ENCODE measurements around the gene CTDSP1. TPM values are rescaled to one million over a fixed set of nuclear protein-coding genes. Genes with fewer than 3 reads are reported as not detected.

Gene CTDSP1
- total RNA-seq, 1 experiment from 2014 or later, result 52.3 TPM

GRCh38 chr2:218393750-218394290, 5.8 kb upstream of the CTDSP1 start:
- H3K56ac ChIP-seq (ENCODE audit: insufficient read length, low read depth, low read length), result no peak overlapping the region
- no peaks in the 10 kb centered on the region for H3K36me3 Mint-ChIP-seq (ENCODE audit: insufficient read depth in 1 of 3, low read depth in 3 of 3)
- no peak overlapping the region for H2AK5ac ChIP-seq (ENCODE audit: insufficient read length, low read length)
- H3K9me3 Mint-ChIP-seq, result no peaks in the 10 kb centered on the region; a peak in 1 of 5 replicates
- no peaks in the 10 kb centered on the region; the same call in 1 of the 2 replicates for H3K4me1 ChIP-seq (ENCODE audit: insufficient read depth, low read length)
- H2AFZ ChIP-seq (ENCODE audit: low read length), result no peak overlapping the region
- no peak overlapping the region for H3K23ac ChIP-seq (ENCODE audit: insufficient read length, low read depth, low read length)
- H3K79me1 ChIP-seq (ENCODE audit: insufficient read depth, low read depth, low read length, poor library complexity, severe bottlenecking), result no peaks in the 10 kb centered on the region
- peak overlapping the region in 1 of 3 experiments; percentile 44; a peak in 1 of 7 replicates for H3K27ac Mint-ChIP-seq
- no peak overlapping the region for H2BK120ac ChIP-seq (ENCODE audit: low read depth, low read length, poor library complexity, severe bottlenecking)
- no peak overlapping the region for H2BK15ac ChIP-seq (ENCODE audit: low read depth, low read length)
- no peak overlapping the region for H4K5ac ChIP-seq (ENCODE audit: insufficient read length, low read depth, low read length)
- no peak overlapping the region for H4K91ac ChIP-seq (ENCODE audit: insufficient read length, low read depth, low read length)
- peaks cover 41% of the 10 kb centered on the region for H3K27me3 Mint-ChIP-seq (ENCODE audit: low read depth)
- no peak overlapping the region for H3K9ac ChIP-seq (ENCODE audit: extremely low read depth, insufficient read length, low read length)
- no peak overlapping the region for H3K27ac ChIP-seq (ENCODE audit: insufficient read length, low read depth, low read length)
- no peak overlapping the region for H3K14ac ChIP-seq (ENCODE audit: insufficient read depth, low read length)
- no peak overlapping the region for H3K4me2 ChIP-seq (ENCODE audit: insufficient read depth, insufficient read length, low read length)
- no peaks in the 10 kb centered on the region for H3K9me3 ChIP-seq (ENCODE audit: control insufficient read depth, low read depth, low read length)
- H4K8ac ChIP-seq (replicated peaks; ENCODE audit: insufficient read length, low read depth, low read length), result no peak overlapping the region
- no peak overlapping the region for H3K18ac ChIP-seq (ENCODE audit: insufficient read length, low read depth, low read length)
- peaks cover 28% of the 10 kb centered on the region for H3K23me2 ChIP-seq (ENCODE audit: insufficient read length, low read depth, low read length, poor library complexity, severe bottlenecking)
- no CpG with 5 or more reads among the region's 8 CpGs for WGBS (ENCODE audit: extremely low coverage, insufficient read length, low lambda C conversion rate)
- H2BK12ac ChIP-seq (ENCODE audit: insufficient read length, low read depth, low read length), result no peak overlapping the region
- H2BK5ac ChIP-seq (ENCODE audit: insufficient read length, low read length), result no peak overlapping the region
- H3T11ph ChIP-seq (ENCODE audit: low read length), result no peak overlapping the region
- peaks cover 26 to 45% of the 10 kb centered on the region in 2 experiments for H3K4me1 Mint-ChIP-seq
- TF ChIP-seq, protein P1, sequence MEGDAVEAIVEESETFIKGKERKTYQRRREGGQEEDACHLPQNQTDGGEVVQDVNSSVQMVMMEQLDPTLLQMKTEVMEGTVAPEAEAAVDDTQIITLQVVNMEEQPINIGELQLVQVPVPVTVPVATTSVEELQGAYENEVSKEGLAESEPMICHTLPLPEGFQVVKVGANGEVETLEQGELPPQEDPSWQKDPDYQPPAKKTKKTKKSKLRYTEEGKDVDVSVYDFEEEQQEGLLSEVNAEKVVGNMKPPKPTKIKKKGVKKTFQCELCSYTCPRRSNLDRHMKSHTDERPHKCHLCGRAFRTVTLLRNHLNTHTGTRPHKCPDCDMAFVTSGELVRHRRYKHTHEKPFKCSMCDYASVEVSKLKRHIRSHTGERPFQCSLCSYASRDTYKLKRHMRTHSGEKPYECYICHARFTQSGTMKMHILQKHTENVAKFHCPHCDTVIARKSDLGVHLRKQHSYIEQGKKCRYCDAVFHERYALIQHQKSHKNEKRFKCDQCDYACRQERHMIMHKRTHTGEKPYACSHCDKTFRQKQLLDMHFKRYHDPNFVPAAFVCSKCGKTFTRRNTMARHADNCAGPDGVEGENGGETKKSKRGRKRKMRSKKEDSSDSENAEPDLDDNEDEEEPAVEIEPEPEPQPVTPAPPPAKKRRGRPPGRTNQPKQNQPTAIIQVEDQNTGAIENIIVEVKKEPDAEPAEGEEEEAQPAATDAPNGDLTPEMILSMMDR (conservative IDR thresholded peaks at IDR 0.05), result no peak
- H3K27me3 ChIP-seq (ENCODE audit: insufficient read depth, low read length), result peaks cover 17% of the 10 kb centered on the region
- no peak overlapping the region for H2BK20ac ChIP-seq (ENCODE audit: low read depth, low read length, poor library complexity, severe bottlenecking)
- H3K4me3 Mint-ChIP-seq, result peak overlapping the region in 1 of 2 experiments; percentile 15; a peak in 1 of 5 replicates
- DNase-seq, result peak; percentile 40
- H4K20me1 ChIP-seq (ENCODE audit: control insufficient read depth, insufficient read depth, insufficient read length), result no peaks in the 10 kb centered on the region
- no peaks in the 10 kb centered on the region for H3K79me2 ChIP-seq (ENCODE audit: insufficient read depth, low read length)
- no peak overlapping the region for H3K4ac ChIP-seq (ENCODE audit: low read depth, low read length)

All from H9 (cell line).